GM12872 (cell line): ENCODE data around the gene CELSR1.

Experiments used
- TF ChIP-seq, protein P1 (sequence below): IDR thresholded peaks from 3 replicates; pipeline ENCODE4 v1.5.1; 2011; ENCODE audit warnings: low read depth, mild to moderate bottlenecking, low read length, moderate library complexity; ENCODE audit not compliant: insufficient read depth

The CELSR1 gene

GRCh38 chr22:46376908-46377524 is 160.4 kb downstream of the CELSR1 start:
- TF ChIP-seq, protein P1, sequence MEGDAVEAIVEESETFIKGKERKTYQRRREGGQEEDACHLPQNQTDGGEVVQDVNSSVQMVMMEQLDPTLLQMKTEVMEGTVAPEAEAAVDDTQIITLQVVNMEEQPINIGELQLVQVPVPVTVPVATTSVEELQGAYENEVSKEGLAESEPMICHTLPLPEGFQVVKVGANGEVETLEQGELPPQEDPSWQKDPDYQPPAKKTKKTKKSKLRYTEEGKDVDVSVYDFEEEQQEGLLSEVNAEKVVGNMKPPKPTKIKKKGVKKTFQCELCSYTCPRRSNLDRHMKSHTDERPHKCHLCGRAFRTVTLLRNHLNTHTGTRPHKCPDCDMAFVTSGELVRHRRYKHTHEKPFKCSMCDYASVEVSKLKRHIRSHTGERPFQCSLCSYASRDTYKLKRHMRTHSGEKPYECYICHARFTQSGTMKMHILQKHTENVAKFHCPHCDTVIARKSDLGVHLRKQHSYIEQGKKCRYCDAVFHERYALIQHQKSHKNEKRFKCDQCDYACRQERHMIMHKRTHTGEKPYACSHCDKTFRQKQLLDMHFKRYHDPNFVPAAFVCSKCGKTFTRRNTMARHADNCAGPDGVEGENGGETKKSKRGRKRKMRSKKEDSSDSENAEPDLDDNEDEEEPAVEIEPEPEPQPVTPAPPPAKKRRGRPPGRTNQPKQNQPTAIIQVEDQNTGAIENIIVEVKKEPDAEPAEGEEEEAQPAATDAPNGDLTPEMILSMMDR, result no peak

GRCh38 chr22:46376111-46376510 is 161.3 kb downstream of the CELSR1 start:
- TF ChIP-seq, protein P1, result no peak

- TF ChIP-seq, protein P1, result no peak
Measured at GRCh38 chr22:46374663-46375474, 162.6 kb downstream of the CELSR1 start.

GRCh38 chr22:46373921-46374662 is 163.3 kb downstream of the CELSR1 start:
- TF ChIP-seq, protein P1, result no peak

DNA sequence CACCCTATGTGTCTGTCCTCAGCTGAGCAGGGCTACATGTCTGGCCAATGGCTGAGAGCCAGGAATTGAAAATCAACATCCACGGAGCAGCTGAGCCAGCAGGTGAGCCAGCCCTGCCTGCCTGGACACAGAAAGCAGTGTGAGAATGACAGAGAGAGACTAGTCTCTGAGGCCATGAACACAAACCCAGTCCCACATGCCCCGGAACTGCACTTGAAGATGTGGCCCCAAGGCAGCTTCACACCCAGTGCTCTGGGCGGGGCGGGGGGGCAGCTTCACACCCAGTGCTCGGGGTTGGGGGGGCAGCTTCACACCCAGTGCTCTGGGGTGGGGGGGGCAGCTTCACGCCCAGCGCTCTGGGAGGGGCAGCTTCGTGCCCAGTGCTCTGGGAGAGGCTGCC is 164.3 kb downstream of the CELSR1 start:
- TF ChIP-seq, protein P1, result no peak

DNA sequence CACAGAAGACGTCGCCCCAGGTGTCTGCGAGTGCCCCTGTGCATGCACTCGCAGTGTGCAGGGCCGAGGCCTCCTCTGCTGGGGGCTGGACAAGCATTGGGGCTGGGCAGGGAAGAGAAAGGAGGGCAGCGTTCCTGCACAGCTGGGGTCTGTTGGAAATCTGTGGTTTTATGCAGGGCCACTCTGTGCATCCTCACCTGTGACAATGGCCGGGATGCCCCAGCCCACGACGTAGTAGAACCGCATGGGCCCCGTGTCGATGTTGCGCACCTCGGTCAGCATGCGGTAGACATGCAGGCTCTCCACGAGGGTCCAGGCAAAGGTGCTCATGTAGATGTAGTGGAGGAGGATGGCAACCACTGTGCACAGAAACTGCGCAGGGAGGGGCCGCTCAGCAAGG is 164.7 kb downstream of the CELSR1 start:
- TF ChIP-seq, protein P1, result no peak

DNA sequence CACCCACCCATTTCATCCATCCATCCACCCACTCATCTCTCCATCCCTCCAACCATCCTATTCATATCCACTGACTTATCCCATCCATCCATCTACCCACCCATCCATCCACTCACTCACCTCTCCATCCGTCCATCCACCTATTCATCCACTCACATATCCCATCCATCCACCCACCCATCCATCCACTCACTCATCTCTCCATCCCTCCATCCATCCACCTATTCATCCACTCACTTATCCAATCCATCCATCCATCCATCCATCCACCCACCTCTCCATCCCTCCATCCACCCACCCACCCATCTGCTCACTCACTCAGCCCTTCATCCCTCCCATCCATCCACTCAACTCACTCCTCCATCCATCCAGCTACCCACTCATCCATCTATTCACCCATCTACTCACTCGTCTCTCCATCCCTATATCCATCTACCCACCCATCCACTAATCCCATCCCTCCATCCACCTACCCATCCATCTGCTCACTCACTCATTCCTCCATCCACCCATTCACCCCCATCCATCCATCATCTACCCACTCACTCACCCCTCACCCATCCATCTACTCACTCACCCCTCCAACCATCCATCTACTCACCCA is 165.7 kb downstream of the CELSR1 start:
- TF ChIP-seq, protein P1, result no peak
